Smooth muscle cell (in vitro differentiated cells): ENCODE data around the gene PDE4DIP. TPM values are rescaled to one million over a fixed set of nuclear protein-coding genes. Genes with fewer than 3 reads are reported as not detected.
"Not testable (repeated sequence)": the region's sequence is repeated elsewhere in the genome, so short reads cannot be mapped to it uniquely, and the experiment has no call there.

Experiments
- DNase-seq: peaks from one replicate; lab custom pipeline; 2025; ENCODE audit not compliant: unreplicated experiment; lab: John Stamatoyannopoulos, UW
- H2AFZ ChIP-seq: fragments of 200-600 bp; sonication (generic); 2 replicates; pipeline ENCODE4 v1.6.0; 2016; ENCODE audit warnings: antibody characterized with exemption, low read depth, mild to moderate bottlenecking
- H3F3A ChIP-seq: fragments of 200-600 bp; sonication (generic); 2 replicates; pipeline ENCODE4 v1.6.0; 2017; ENCODE audit warnings: antibody characterized with exemption, low read depth
- H3K27ac ChIP-seq: fragments of 200-600 bp; sonication (generic); 2 replicates; pipeline ENCODE4 v1.5.1; 2016; ENCODE audit warnings: low read depth, mild to moderate bottlenecking
- H3K27me3 ChIP-seq: fragments of 200-600 bp; sonication (generic); 2 replicates; pipeline ENCODE4 v1.6.1; 2016; ENCODE audit warnings: low read depth, mild to moderate bottlenecking
- H3K36me3 ChIP-seq: fragments of 200-600 bp; sonication (generic); 2 replicates; pipeline ENCODE4 v1.5.1; 2016; ENCODE audit warnings: low read depth
- H3K4me1 ChIP-seq: fragments of 200-600 bp; sonication (generic); 2 replicates; pipeline ENCODE4 v1.5.1; 2016; ENCODE audit warnings: low read depth
- H3K4me2 ChIP-seq: fragments of 200-600 bp; sonication (generic); 2 replicates; pipeline ENCODE4 v1.6.0; 2016; ENCODE audit warnings: mild to moderate bottlenecking
- H3K4me3 ChIP-seq: fragments of 200-600 bp; sonication (generic); 2 replicates; pipeline ENCODE4 v1.5.1; 2016; ENCODE audit warnings: mild to moderate bottlenecking
- H3K79me2 ChIP-seq: fragments of 200-600 bp; sonication (generic); 2 replicates; pipeline ENCODE4 v1.6.0; 2016; ENCODE audit warnings: low read depth, mild to moderate bottlenecking
- H3K9ac ChIP-seq: fragments of 200-600 bp; sonication (generic); 2 replicates; pipeline ENCODE4 v1.6.0; 2016; ENCODE audit warnings: low read depth
- H3K9me3 ChIP-seq: fragments of 200-600 bp; sonication (generic); replicated peaks from 2 replicates; pipeline ENCODE4 v1.5.1; 2016; ENCODE audit warnings: low read depth
- H4K20me1 ChIP-seq: fragments of 200-600 bp; sonication (generic); 2 replicates; pipeline ENCODE4 v1.6.0; 2016; ENCODE audit warnings: low read depth
- WGBS: methylation state at CpG from one replicate; pipeline ENCODE4 v1.1.7; 2016; ENCODE audit warnings: low lambda C conversion rate; 5-methylcytosine and 5-hydroxymethylcytosine counted together
- polyA plus RNA-seq: library from polyadenylated mRNA; unstranded; fragments of >200 nt; fragmentation: Nextera tagmentation; extraction: Ambion mirVana; gene quantifications from 2 replicates; pipeline ENCODE4 v1.2.1, GENCODE V29; 2016
- total RNA-seq: library from RNA; depleted of rRNA; stranded (reverse); fragments of >200 nt; gene quantifications from 2 replicates; pipeline ENCODE4 v1.2.3, GENCODE V29; 2014

The PDE4DIP gene
- total and polyA plus RNA-seq, 2 experiments from 2014 or later, result 44.5 to 48.8 TPM

DNA sequence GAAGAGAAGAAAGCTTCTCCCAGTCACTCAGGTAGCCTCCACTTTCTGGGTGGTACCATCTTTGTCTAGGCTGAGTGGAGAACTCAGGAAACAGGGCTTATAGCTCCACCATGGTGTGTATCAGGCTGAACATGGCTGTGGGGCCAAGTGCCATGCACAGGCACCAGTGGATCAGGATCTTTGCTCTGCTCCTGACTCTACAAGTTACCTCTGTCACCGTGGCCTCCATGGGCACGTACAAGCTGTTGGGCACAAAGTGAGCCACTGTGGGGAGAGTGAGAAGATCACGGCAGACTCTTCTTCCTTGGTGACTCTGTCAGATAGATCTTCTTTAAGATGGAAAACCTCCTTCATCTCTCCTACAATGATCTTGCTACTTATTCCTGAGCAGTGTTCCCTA is 165.5 kb downstream of the PDE4DIP start:
- H3K4me2 ChIP-seq, H4K20me1 ChIP-seq, H2AFZ ChIP-seq, H3K27me3 ChIP-seq, H3K4me3 ChIP-seq, H3K27ac ChIP-seq, H3K9me3 ChIP-seq, H3K79me2 ChIP-seq, H3F3A ChIP-seq, H3K9ac ChIP-seq, H3K4me1 ChIP-seq, DNase-seq, H3K36me3 ChIP-seq: not testable (repeated sequence)
- 92% methylated on average over 3 of the region's 3 CpGs for whole genome bisulfite sequencing

DNA sequence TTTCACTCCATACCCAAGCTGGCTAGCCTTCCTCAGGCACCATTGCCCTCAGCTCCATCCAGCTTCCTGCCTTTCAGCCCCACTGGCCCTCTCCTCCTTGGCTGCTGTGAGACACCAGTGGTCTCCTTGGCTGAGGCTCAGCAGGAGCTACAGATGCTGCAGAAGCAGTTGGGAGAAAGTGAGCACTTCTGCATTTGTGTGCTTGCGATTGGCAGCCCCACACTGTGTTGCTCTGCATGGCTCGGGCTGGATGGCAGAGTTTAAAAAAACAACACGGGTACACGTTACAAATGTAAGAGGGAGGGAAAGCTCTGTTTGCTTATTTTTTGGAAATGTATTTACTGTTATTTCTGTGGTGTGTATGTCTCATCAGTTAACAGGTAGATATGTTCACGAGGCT is 168.4 kb downstream of the PDE4DIP start:
- WGBS, result 96% methylated on average over 3 of the region's 5 CpGs
- H3K9me3 ChIP-seq, result not testable (repeated sequence)

DNA sequence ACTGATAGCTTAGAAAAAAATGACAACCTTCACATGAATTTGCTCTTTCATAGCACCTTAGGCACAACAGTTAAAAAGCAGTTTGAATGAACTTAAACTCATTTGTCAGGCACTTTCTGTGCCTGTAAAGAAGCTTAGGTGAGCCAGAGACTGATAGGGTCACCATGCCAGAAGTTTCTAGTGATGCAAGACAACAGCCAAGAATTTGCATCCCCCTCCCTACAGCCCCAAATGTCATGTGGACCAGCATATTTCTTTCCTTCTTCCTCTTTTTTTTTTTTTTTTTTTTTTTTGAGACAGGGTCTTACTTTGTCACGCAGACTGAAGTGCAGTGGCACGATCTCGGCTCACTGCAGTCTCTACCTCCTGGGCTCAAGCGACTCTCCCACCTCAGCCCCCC is 169.3 kb downstream of the PDE4DIP start:
- H3K4me2 ChIP-seq, H3K9ac ChIP-seq, H3F3A ChIP-seq, H3K9me3 ChIP-seq, H3K27ac ChIP-seq, H3K27me3 ChIP-seq, H2AFZ ChIP-seq, H3K4me1 ChIP-seq, H3K4me3 ChIP-seq, H3K36me3 ChIP-seq, DNase-seq, H4K20me1 ChIP-seq, H3K79me2 ChIP-seq: not testable (repeated sequence)
- WGBS, result 98% methylated on average over 4 of the region's 4 CpGs

More for the DNA sequence above, 168.4 kb downstream of the PDE4DIP start:
- H3K27me3 ChIP-seq, DNase-seq, H3K36me3 ChIP-seq, H4K20me1 ChIP-seq, H3K79me2 ChIP-seq, H3K4me3 ChIP-seq, H3K9ac ChIP-seq, H3K27ac ChIP-seq, H3K4me2 ChIP-seq, H3K4me1 ChIP-seq, H3F3A ChIP-seq, H2AFZ ChIP-seq: not testable (repeated sequence)

DNA sequence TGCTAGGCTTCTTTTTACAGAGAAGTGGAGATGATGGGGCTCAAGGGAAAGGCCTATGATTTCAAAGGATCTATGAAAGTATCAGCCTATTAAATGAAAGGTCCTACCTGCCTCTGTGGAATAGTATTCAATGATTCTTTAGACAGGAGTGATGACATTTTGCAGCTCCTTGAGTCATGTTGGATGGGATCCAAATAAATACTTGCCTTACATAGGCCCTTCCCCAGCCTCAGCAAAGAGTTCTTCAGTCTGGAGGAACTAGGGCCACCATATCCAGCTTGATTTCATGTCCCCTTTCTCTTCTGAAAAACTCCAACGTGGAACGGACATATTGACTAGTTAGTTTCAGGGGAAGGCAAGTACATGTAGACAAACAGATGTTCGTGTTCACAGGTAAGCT is 171.3 kb downstream of the PDE4DIP start:
- not testable (repeated sequence) for H3K79me2 ChIP-seq, H3K27me3 ChIP-seq, H4K20me1 ChIP-seq, H3F3A ChIP-seq, H3K9me3 ChIP-seq, H3K4me2 ChIP-seq, H3K36me3 ChIP-seq, DNase-seq, H3K4me1 ChIP-seq, H3K9ac ChIP-seq, H2AFZ ChIP-seq, H3K27ac ChIP-seq, H3K4me3 ChIP-seq
- WGBS, result 87% methylated on average over 3 of the region's 3 CpGs

DNA sequence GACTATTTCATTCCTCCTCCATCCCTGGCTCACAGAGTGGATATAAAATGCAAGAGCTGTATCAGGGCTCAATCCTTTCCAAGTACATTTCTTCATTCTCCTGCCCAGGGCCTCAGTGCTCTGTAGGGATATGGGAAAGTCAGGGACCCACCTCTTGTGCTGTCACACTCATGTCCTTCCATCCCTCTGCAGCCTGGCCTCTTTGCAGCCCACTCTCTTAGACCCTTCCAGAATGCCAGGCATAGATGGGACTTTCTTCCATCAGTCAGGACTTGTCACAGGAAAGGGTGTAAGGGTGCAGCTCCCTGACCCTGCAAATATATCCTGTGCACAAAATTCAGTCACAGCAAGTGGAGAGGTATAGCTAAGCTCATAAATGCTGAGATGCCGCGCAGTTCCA is 172.4 kb downstream of the PDE4DIP start:
- not testable (repeated sequence) for H3K4me3 ChIP-seq, H3K27me3 ChIP-seq, H4K20me1 ChIP-seq, H3F3A ChIP-seq, H3K9ac ChIP-seq, DNase-seq, H3K4me2 ChIP-seq, H2AFZ ChIP-seq, H3K36me3 ChIP-seq, H3K79me2 ChIP-seq, H3K27ac ChIP-seq, H3K4me1 ChIP-seq, H3K9me3 ChIP-seq
- WGBS, result 85% methylated on average over 2 of the region's 2 CpGs

DNA sequence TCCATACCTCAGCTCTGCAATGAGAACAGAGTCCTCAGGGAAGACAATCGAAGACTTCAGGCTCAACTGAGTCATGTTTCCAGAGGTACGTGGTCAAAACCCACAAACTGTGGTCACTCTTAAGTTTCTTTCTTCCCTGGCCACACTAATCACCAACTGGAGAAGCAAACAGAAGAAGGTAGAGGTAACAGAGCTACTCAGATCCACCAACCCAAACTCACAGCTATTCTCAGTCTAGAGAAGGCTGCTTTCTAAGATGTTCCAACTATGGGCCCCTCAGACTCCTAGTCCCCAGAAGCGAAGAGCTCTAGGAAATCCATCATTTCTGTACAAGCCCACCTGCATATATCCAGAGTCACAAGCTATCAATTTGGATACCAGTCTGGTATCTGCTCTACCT is 174.3 kb downstream of the PDE4DIP start:
- H3K9me3 ChIP-seq, H3K79me2 ChIP-seq, H3K9ac ChIP-seq, H3K27ac ChIP-seq, DNase-seq, H2AFZ ChIP-seq, H3K27me3 ChIP-seq, H3K4me1 ChIP-seq, H4K20me1 ChIP-seq, H3F3A ChIP-seq, H3K4me2 ChIP-seq, H3K4me3 ChIP-seq, H3K36me3 ChIP-seq: not testable (repeated sequence)
- WGBS, result 74% methylated on average over 2 of the region's 3 CpGs

DNA sequence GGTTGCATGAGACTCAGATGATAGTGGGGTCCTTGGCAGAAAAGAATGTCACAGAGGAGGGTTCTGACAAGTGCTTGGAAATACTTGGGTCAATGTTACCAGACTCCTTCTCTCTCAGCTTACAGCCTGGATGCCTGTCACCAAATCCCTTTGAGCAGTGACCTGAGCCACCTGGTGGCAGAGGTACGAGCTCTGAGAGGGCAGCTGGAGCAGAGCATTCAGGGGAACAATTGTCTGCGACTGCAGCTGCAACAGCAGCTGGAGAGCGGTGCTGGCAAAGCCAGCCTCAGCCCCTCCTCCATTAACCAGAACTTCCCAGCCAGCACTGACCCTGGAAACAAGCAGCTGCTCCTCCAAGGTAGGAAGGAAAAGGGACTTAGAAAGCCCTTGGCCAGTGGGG is 180.1 kb downstream of the PDE4DIP start:
- H3K9ac ChIP-seq, H3K36me3 ChIP-seq, DNase-seq, H3K9me3 ChIP-seq, H3K27me3 ChIP-seq, H3K4me1 ChIP-seq, H3F3A ChIP-seq, H3K4me3 ChIP-seq, H3K27ac ChIP-seq, H4K20me1 ChIP-seq, H3K79me2 ChIP-seq, H3K4me2 ChIP-seq, H2AFZ ChIP-seq: not testable (repeated sequence)
- no CpG with 5 or more reads among the region's 3 CpGs for WGBS

DNA sequence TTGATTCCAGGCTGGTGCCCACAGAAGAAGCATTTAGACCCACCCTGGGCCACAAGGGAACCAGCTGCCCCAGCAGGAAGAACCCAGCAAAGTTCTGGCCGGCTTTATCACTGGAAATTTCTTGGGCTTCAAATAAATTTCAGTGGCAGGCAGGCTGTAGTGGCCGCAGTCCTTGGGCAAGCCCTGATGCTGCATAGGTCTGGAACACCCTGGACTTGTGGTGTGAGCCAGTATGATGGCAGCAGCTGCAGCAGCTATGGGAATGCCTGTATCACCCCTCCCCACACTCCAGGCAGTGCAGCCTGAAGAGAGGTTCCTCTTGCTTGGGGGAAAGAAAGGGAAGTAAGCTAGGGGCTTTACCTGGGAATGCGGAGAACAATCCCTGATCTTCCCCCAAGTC is 189.7 kb downstream of the PDE4DIP start:
- H3K9ac ChIP-seq, H3K27me3 ChIP-seq, H3F3A ChIP-seq, DNase-seq, H3K4me2 ChIP-seq, H4K20me1 ChIP-seq, H3K79me2 ChIP-seq, H3K27ac ChIP-seq, H2AFZ ChIP-seq, H3K4me3 ChIP-seq, H3K4me1 ChIP-seq, H3K9me3 ChIP-seq, H3K36me3 ChIP-seq: not testable (repeated sequence)
- WGBS, result 89% methylated on average over 2 of the region's 3 CpGs

DNA sequence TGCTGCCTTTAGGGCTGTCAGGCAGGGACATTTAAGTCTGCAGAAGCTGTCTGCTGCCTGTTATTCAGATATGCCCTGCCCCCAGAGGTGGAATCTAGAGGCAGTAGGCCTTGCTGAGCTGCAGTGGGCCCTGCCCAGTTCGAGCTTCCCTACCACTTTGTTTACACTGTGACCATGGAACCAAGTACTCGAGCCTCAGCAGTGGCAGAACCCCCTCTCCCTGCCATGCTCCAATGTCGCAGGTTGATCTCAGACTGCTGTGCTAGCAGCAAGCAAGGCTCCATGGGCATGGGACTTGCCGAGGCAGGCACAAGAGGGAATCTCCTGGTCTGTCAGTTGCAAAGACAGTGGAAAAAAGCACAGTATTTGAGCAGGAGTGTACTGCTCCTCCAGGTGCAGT is 198.8 kb downstream of the PDE4DIP start:
- 94% methylated on average over 4 of the region's 4 CpGs for WGBS
- not testable (repeated sequence) for H4K20me1 ChIP-seq, H3K4me2 ChIP-seq, H3K36me3 ChIP-seq, H3K4me3 ChIP-seq, H3K27ac ChIP-seq, H3K79me2 ChIP-seq, H3K27me3 ChIP-seq, H3K9me3 ChIP-seq, H3F3A ChIP-seq, DNase-seq, H3K4me1 ChIP-seq, H3K9ac ChIP-seq, H2AFZ ChIP-seq
